HG03520 (cell line): ENCODE results near the gene TTC27.
"Not testable (repeated sequence)": the region's sequence is repeated elsewhere in the genome, so short reads cannot be mapped to it uniquely, and the experiment has no call there.

Experiments used
- ATAC-seq: cut with Tn5 transposase; IDR thresholded peaks from one replicate; pipeline ENCODE4 v1.9.1; 2021; ENCODE audit warnings: mild to moderate bottlenecking, moderate library complexity; ENCODE audit not compliant: unreplicated experiment

TTC27 gene

GRCh38 chr2:32750880-32751279, 123.0 kb downstream of the TTC27 start:
- ATAC-seq: no peak

GRCh38 chr2:32752205-32752604, 124.4 kb downstream of the TTC27 start:
- ATAC-seq: no peak

- ATAC-seq: no peak
Measured at GRCh38 chr2:32752952-32753351, 125.1 kb downstream of the TTC27 start.

- ATAC-seq: not testable (repeated sequence)
Measured at GRCh38 chr2:32754676-32755075, 126.8 kb downstream of the TTC27 start.

GRCh38 chr2:32755666-32756065, 127.8 kb downstream of the TTC27 start:
- ATAC-seq: no peak

GRCh38 chr2:32756074-32756727, 128.4 kb downstream of the TTC27 start:
- no peak for ATAC-seq

- ATAC-seq: no peak
Measured at GRCh38 chr2:32758232-32758631, 130.4 kb downstream of the TTC27 start.

- ATAC-seq: no peak
Measured at GRCh38 chr2:32760628-32761027, 132.8 kb downstream of the TTC27 start.

GRCh38 chr2:32768387-32769174, 140.7 kb downstream of the TTC27 start:
- ATAC-seq: no peak

GRCh38 chr2:32770360-32770759, 142.5 kb downstream of the TTC27 start:
- ATAC-seq: no peak

- no peak for ATAC-seq
Measured at GRCh38 chr2:32772638-32773447, 145.0 kb downstream of the TTC27 start.

- ATAC-seq: no peak
Measured at GRCh38 chr2:32773448-32773808, 145.6 kb downstream of the TTC27 start.

- no peak for ATAC-seq
Measured at GRCh38 chr2:32775954-32776353, 148.1 kb downstream of the TTC27 start.

GRCh38 chr2:32777714-32778113, 149.9 kb downstream of the TTC27 start:
- ATAC-seq: no peak

GRCh38 chr2:32780961-32781360, 153.1 kb downstream of the TTC27 start:
- no peak for ATAC-seq

GRCh38 chr2:32783469-32783868, 155.6 kb downstream of the TTC27 start:
- ATAC-seq: no peak

GRCh38 chr2:32783933-32784332, 156.1 kb downstream of the TTC27 start:
- ATAC-seq: no peak

GRCh38 chr2:32787207-32787606, 159.4 kb downstream of the TTC27 start:
- no peak for ATAC-seq

- no peak for ATAC-seq
Measured at GRCh38 chr2:32788114-32788513, 160.3 kb downstream of the TTC27 start.

GRCh38 chr2:32792416-32792815, 164.6 kb downstream of the TTC27 start:
- no peak for ATAC-seq

- no peak for ATAC-seq
Measured at GRCh38 chr2:32798829-32799228, 171.0 kb downstream of the TTC27 start.

GRCh38 chr2:32801741-32802140, 173.9 kb downstream of the TTC27 start:
- ATAC-seq: no peak
